CD4-positive, CD25-positive, alpha-beta regulatory T cell (primary cell): ENCODE data around the gene FOXJ3. TPM values are rescaled to one million over a fixed set of nuclear protein-coding genes. Genes with fewer than 3 reads are reported as not detected.
A peak's percentile ranks its signal among the peaks of the same experiment; 100 is the strongest.

Experiments
- ATAC-seq, 2 donors: fragments of 150-1000 bp; cut with Tn5 transposase; one replicate each; pipeline ENCODE4 v1.10.0; 2021; ENCODE audit warnings: low read depth in 2 of 2, moderate number of reproducible peaks in 2 of 2, moderate library complexity in 1 of 2
- DNase-seq, 3 donors: peaks; one replicate each; pipeline versions ENCODE4 v3.0.0 to v3.0.0-alpha.2; 2012 to 2022; ENCODE audit warnings: mixed read lengths in 1 of 3
- H3K27ac ChIP-seq: one replicate; pipeline ENCODE4 v1.7.0; 2013; ENCODE audit warnings: mild to moderate bottlenecking, low read length; ENCODE audit not compliant: insufficient read depth, poor library complexity, severe bottlenecking
- H3K27me3 ChIP-seq: one replicate; pipeline ENCODE4 v1.7.0; 2013; ENCODE audit warnings: low read length; ENCODE audit not compliant: control insufficient read depth, insufficient read depth
- H3K36me3 ChIP-seq: one replicate; pipeline ENCODE4 v1.7.0; 2013; ENCODE audit warnings: mild to moderate bottlenecking, low read length, moderate library complexity; ENCODE audit not compliant: control insufficient read depth, insufficient read depth
- H3K4me1 ChIP-seq: 2 replicates; pipeline ENCODE4 v1.7.0; 2013; ENCODE audit warnings: mild to moderate bottlenecking, low read length; ENCODE audit not compliant: insufficient read depth, control insufficient read depth, poor library complexity, severe bottlenecking
- H3K4me3 ChIP-seq: one replicate; pipeline ENCODE4 v1.7.0; 2013; ENCODE audit warnings: low read depth, mild to moderate bottlenecking, low read length, moderate library complexity
- H3K9me3 ChIP-seq, 2 experiments: 1 replicate in 1 of 2; 2 replicates in 1 of 2; pipeline ENCODE4 v1.7.0; 2013; ENCODE audit warnings: low read length in 2 of 2, mild to moderate bottlenecking in 1 of 2, moderate library complexity in 1 of 2; ENCODE audit not compliant: control insufficient read depth in 2 of 2
- H3K27ac Mint-ChIP-seq, 3 donors: one replicate each; pipeline ENCODE4 v1.8.0; 2020 to 2022; ENCODE audit warnings: mild to moderate bottlenecking in 3 of 3, mixed read lengths in 3 of 3, moderate library complexity in 2 of 3
- H3K27me3 Mint-ChIP-seq: one replicate; pipeline ENCODE4 v1.8.0; 2022; ENCODE audit warnings: mild to moderate bottlenecking, mixed read lengths
- H3K36me3 Mint-ChIP-seq: one replicate; pipeline ENCODE4 v1.8.0; 2020; ENCODE audit warnings: mixed read lengths
- H3K4me1 Mint-ChIP-seq, 4 donors: one replicate each; pipeline ENCODE4 v1.8.0; 2020 to 2022; ENCODE audit warnings: mixed read lengths in 4 of 4, mild to moderate bottlenecking in 1 of 4
- H3K4me3 Mint-ChIP-seq, 4 donors: one replicate each; pipeline ENCODE4 v1.8.0; 2020 to 2022; ENCODE audit warnings: mild to moderate bottlenecking in 4 of 4, mixed read lengths in 4 of 4, moderate library complexity in 3 of 4
- H3K9me3 Mint-ChIP-seq, 7 donors: one replicate each; pipeline ENCODE4 v1.8.0; 2020 to 2022; ENCODE audit warnings: mixed read lengths in 7 of 7, mild to moderate bottlenecking in 3 of 7, moderate library complexity in 2 of 7
- polyA plus RNA-seq, 4 donors: library from polyadenylated mRNA; unstranded; fragments of 300-500 nt; fragmentation: Illumina TruSeq; gene quantifications; one replicate each; pipeline ENCODE4 v1.2.3, GENCODE V29; 2021
- total RNA-seq: library from RNA; stranded (reverse); gene quantifications from one replicate; pipeline ENCODE4 v1.2.3, GENCODE V29; 2022

The FOXJ3 gene
- total and polyA plus RNA-seq, 5 donors from 2014 or later = 21.0 to 68.6 (median 37.1) TPM

DNA sequence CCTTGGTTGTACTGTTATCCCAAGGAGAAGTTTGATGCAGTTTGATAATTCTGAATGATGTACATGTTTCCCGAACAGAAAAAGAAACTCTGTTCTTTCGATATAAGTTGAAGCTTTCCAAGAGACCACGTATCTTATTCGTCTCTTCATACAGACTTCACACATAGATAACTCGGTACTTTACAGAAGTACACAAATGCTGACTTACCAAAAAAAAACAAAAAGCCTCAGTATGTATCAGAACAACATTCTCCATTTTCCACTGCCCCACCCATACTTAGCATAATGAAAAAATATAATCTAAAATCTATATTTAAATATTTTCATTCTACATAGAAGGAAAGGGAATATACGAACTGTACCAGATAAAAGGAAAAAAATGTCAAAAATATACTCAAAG, 2.2 kb downstream of the FOXJ3 start:
- peaks cover 38% of the 10 kb centered on the region for H3K4me1 ChIP-seq
- H3K4me3 ChIP-seq = peak overlapping the region; percentile 91
- H3K9me3 Mint-ChIP-seq = no peaks in the 10 kb centered on the region

GRCh38 chr1:42330215-42330614, 4.8 kb downstream of the FOXJ3 start:
- Mint-ChIP-seq H3K36me3 (no peaks in the 10 kb centered on the region), H3K4me3 (no peak overlapping the region), H3K27ac (no peak overlapping the region), H3K27me3 (peaks cover 9% of the 10 kb centered on the region), H3K4me1 (peaks cover 54 to 82% (median 69%) of the 10 kb centered on the region in 4 donors), H3K9me3 (no peaks in the 10 kb centered on the region)
- H3K27ac ChIP-seq = no peak overlapping the region
- H3K4me3 ChIP-seq = no peak overlapping the region
- H3K9me3 ChIP-seq = no peaks in the 10 kb centered on the region
- H3K36me3 ChIP-seq = no peaks in the 10 kb centered on the region
- H3K4me1 ChIP-seq = peaks cover 29% of the 10 kb centered on the region
- H3K27me3 ChIP-seq = no peaks in the 10 kb centered on the region
- ATAC-seq (no peak), DNase-seq (no peak)

More for the DNA sequence above, 2.2 kb downstream of the FOXJ3 start:
- Mint-ChIP-seq H3K27ac (peak overlapping the region in 1 of 3 donors; percentile 24), H3K36me3 (no peaks in the 10 kb centered on the region), H3K4me3 (peak overlapping the region; percentile 93 to 99 (median 95)), H3K4me1 (peaks cover 46 to 73% (median 55%) of the 10 kb centered on the region in 4 donors), H3K27me3 (peaks cover 22% of the 10 kb centered on the region)
- no peaks in the 10 kb centered on the region for H3K36me3 ChIP-seq
- no peaks in the 10 kb centered on the region for H3K9me3 ChIP-seq
- ATAC-seq = no peak
- no peak overlapping the region for H3K27ac ChIP-seq
- DNase-seq = no peak
- no peaks in the 10 kb centered on the region for H3K27me3 ChIP-seq

DNA sequence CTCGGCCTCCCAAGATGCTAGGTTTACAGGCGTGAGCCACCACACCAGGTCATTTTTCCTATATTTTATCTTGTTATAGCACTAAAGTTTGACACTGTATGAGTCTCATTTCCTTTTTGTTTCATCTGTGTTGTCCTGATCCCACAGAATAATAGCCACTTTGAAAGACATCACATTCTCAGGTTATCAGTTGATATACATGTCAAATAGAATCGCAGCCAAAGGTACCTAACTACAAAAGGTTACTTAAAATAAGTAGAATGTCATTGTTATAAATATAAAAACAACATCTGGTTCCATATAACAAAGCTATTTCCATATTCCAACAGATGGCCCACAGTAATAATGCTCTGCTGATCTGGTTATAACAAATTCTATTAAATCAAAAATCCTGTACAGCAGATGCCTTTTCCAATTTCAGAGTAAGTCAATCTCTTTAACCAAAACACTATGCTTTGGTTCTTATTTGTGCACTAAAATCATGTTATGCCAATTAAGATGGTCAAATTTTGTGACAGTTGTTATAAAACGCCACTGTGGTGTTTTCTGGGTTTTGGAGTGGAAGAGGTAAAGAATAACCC, 6.0 kb downstream of the FOXJ3 start:
- H3K4me3 Mint-ChIP-seq = peak overlapping the region in 2 of 4 donors; percentile 8 to 87

DNA sequence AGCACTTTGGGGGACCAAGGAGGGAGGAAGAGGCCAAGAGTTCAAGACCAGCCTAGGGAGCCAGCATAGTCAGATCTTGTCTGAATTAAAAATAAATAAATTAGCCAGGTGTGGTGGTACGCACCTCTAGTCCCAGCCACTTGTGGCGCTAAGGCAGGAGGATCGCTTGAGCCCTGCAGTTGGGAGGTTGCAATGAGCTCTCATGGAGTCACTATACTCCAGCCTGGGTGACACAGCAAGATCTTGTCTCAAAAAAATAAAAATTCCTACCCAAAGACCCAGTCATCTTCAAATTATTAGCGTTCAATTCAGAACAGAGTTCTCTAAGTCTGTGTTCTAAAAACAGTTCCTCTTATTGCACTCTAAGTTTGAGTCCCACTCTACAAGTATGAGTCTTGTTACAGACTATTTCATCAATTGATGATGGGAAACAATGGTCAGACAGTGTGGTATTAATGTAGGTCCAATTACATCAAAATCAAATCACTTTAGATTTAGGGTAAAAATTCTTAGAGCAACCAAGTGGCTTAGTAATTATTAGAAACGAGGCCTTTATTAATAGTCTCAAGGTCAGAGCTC, 6.9 kb downstream of the FOXJ3 start:
- H3K9me3 ChIP-seq = no peaks in the 10 kb centered on the region
- no peak overlapping the region for H3K27ac ChIP-seq
- no peak overlapping the region for H3K4me3 ChIP-seq
- Mint-ChIP-seq H3K27me3 (no peaks in the 10 kb centered on the region), H3K4me3 (no peak overlapping the region), H3K27ac (no peak overlapping the region), H3K4me1 (peaks cover 50 to 87% (median 69%) of the 10 kb centered on the region in 4 donors), H3K9me3 (no peaks in the 10 kb centered on the region), H3K36me3 (no peaks in the 10 kb centered on the region)
- H3K27me3 ChIP-seq = no peaks in the 10 kb centered on the region
- H3K36me3 ChIP-seq = no peaks in the 10 kb centered on the region
- H3K4me1 ChIP-seq = peaks cover 15% of the 10 kb centered on the region
- no peak for DNase-seq
- ATAC-seq = no peak

More for the DNA sequence above, 6.0 kb downstream of the FOXJ3 start:
- Histone ChIP-seq H3K4me1 (peaks cover 24% of the 10 kb centered on the region), H3K36me3 (no peaks in the 10 kb centered on the region), H3K4me3 (no peak overlapping the region), H3K27me3 (no peaks in the 10 kb centered on the region), H3K9me3 (no peaks in the 10 kb centered on the region), H3K27ac (no peak overlapping the region)
- Mint-ChIP-seq H3K27me3 (peaks cover 4% of the 10 kb centered on the region), H3K4me1 (peaks cover 53 to 89% (median 74%) of the 10 kb centered on the region in 4 donors), H3K9me3 (no peaks in the 10 kb centered on the region), H3K36me3 (no peaks in the 10 kb centered on the region), H3K27ac (no peak overlapping the region)
- no peak for ATAC-seq
- no peak for DNase-seq

DNA sequence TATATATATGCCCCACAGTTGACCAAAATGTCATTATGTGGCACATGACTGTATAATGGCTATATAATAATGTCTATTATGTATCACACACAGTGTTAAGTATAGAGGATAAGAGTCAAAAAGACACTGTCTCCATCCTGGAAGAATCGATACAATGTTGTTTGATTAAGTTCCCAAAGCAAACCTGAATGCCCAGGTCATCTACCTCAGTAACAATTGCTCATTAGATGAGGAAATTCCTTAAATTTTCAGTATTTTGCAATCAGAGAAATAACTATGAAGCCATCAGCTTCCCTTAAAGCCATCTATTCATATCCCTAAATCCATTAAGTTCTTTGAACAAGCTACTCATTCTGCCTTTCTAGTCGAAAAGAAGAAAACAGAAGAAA, 10.0 kb downstream of the FOXJ3 start:
- H3K9me3 Mint-ChIP-seq = no peaks in the 10 kb centered on the region
- H3K27me3 ChIP-seq = no peaks in the 10 kb centered on the region
- H3K27ac ChIP-seq = no peak overlapping the region
- H3K27me3 Mint-ChIP-seq = no peaks in the 10 kb centered on the region
- H3K4me3 ChIP-seq = no peak overlapping the region
- H3K9me3 ChIP-seq = no peaks in the 10 kb centered on the region
- ATAC-seq = no peak
- no peak for DNase-seq
- H3K36me3 ChIP-seq = no peaks in the 10 kb centered on the region
- H3K4me1 Mint-ChIP-seq = peaks cover 58 to 92% (median 76%) of the 10 kb centered on the region in 4 donors
- H3K27ac Mint-ChIP-seq = no peak overlapping the region
- peaks cover 16% of the 10 kb centered on the region for H3K4me1 ChIP-seq
- H3K4me3 Mint-ChIP-seq = peak overlapping the region in 1 of 4 donors; percentile 12
- H3K36me3 Mint-ChIP-seq = peaks cover 8% of the 10 kb centered on the region

GRCh38 chr1:42324398-42325013, 10.5 kb downstream of the FOXJ3 start:
- ATAC-seq (no peak), DNase-seq (no peak)
- no peaks in the 10 kb centered on the region for H3K9me3 Mint-ChIP-seq
- Histone ChIP-seq H3K4me1 (peaks cover 21% of the 10 kb centered on the region), H3K27me3 (no peaks in the 10 kb centered on the region), H3K9me3 (no peaks in the 10 kb centered on the region), H3K27ac (no peak overlapping the region), H3K36me3 (no peaks in the 10 kb centered on the region), H3K4me3 (no peak overlapping the region)
- no peak overlapping the region for H3K27ac Mint-ChIP-seq
- peaks cover 59 to 93% (median 77%) of the 10 kb centered on the region in 4 donors for H3K4me1 Mint-ChIP-seq
- H3K4me3 Mint-ChIP-seq = peak overlapping the region in 1 of 4 donors; percentile 12
- H3K36me3 Mint-ChIP-seq = peaks cover 8% of the 10 kb centered on the region
- no peaks in the 10 kb centered on the region for H3K27me3 Mint-ChIP-seq

- no peak overlapping the region for H3K4me3 ChIP-seq
- ATAC-seq (no peak), DNase-seq (no peak)
- peaks cover 24% of the 10 kb centered on the region for H3K4me1 ChIP-seq
- no peaks in the 10 kb centered on the region for H3K36me3 ChIP-seq
- Mint-ChIP-seq H3K36me3 (peaks cover 8% of the 10 kb centered on the region), H3K27ac (no peak overlapping the region), H3K4me3 (no peak overlapping the region), H3K9me3 (no peaks in the 10 kb centered on the region), H3K4me1 (peaks cover 57 to 93% (median 79%) of the 10 kb centered on the region in 4 donors), H3K27me3 (no peaks in the 10 kb centered on the region)
- no peaks in the 10 kb centered on the region for H3K27me3 ChIP-seq
- no peaks in the 10 kb centered on the region for H3K9me3 ChIP-seq
- H3K27ac ChIP-seq = no peak overlapping the region
These were observed 11.5 kb downstream of the FOXJ3 start for GRCh38 chr1:42323551-42323950.
